Large intestine (tissue), 3 donors: ENCODE measurements around the gene ZNF407. TPM values are rescaled to one million over a fixed set of nuclear protein-coding genes. Genes with fewer than 3 reads are reported as not detected.

ENCODE experiments used
- DNase-seq, 2 donors: peaks; one replicate each; pipeline versions ENCODE4 v3.0.0 to v3.0.0-alpha.2; 2013
- H3K27ac ChIP-seq: one replicate; pipeline ENCODE4 v1.5.1; 2013; ENCODE audit warnings: low read length
- H3K27me3 ChIP-seq: 2 replicates; pipeline ENCODE4 v1.6.1; 2013; ENCODE audit warnings: low read length; ENCODE audit not compliant: control insufficient read depth, insufficient read depth
- H3K36me3 ChIP-seq: 2 replicates; pipeline ENCODE4 v1.6.1; 2013; ENCODE audit warnings: low read length; ENCODE audit not compliant: control insufficient read depth, insufficient read depth
- H3K4me1 ChIP-seq: one replicate; pipeline ENCODE4 v1.6.1; 2013; ENCODE audit warnings: low read length; ENCODE audit not compliant: control insufficient read depth, insufficient read depth
- H3K4me3 ChIP-seq: one replicate; pipeline ENCODE4 v1.5.1; 2013; ENCODE audit warnings: low read length
- H3K9me3 ChIP-seq: one replicate; pipeline ENCODE4 v1.6.1; 2013; ENCODE audit warnings: mild to moderate bottlenecking, low read depth, low read length, moderate library complexity; ENCODE audit not compliant: control insufficient read depth
- WGBS: methylation state at CpG from one replicate; pipeline ENCODE4 v1.1.5; 2013; ENCODE audit warnings: low lambda C conversion rate; ENCODE audit not compliant: insufficient coverage; 5-methylcytosine and 5-hydroxymethylcytosine counted together
- polyA plus RNA-seq: library from polyadenylated mRNA; unstranded; fragments of 120-200 nt; gene quantifications from one replicate; pipeline ENCODE4 v1.2.1, GENCODE V29; 2013

The ZNF407 gene
- polyA plus RNA-seq, 1 donor: 6.6 TPM

DNA sequence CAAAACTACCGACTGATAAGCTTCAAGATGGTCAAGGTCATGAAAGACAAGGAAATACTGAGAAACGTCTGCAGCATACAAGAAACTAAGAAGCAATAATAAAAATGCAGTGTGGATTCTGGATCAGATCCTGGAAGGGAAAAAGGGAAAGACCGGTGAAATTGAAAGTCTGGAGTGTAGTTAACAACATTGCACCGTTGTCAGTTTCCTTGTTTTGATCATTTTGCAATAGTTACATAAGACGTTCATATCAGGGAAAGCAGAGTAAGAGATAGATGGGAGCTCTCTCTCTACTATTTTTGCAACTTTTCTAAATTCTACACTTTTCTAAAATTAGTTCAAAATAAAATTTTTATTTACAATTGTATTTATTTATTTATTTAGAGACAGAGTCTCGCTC, 15.0 kb upstream of the ZNF407 start:
- no peak for DNase-seq
- Histone ChIP-seq H3K27ac (no peak overlapping the region), H3K4me3 (no peak overlapping the region), H3K4me1 (no peaks in the 10 kb centered on the region), H3K27me3 (no peaks in the 10 kb centered on the region), H3K36me3 (no peaks in the 10 kb centered on the region), H3K9me3 (no peaks in the 10 kb centered on the region)
- 61% methylated on average over 4 of the region's 6 CpGs for WGBS

DNA sequence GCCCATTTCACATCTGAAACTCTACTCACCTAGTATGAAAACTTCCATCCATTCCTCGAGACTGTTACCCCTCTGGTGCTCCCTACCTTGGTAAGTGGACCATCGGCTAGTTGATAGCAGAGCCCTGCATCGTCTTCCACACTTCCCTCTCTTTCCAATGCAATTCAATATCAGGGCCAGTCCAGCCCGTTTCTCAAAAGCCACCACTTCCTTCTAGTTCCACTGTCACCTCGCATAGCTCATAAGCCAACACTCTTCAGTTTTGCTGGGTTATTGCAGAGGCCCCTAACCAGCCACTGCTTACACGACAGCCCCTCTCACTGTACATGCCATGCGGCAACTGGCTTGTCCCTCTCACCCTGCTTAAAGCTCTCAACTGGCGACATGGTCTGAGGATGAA, 10.2 kb upstream of the ZNF407 start:
- no peak for DNase-seq
- no peaks in the 10 kb centered on the region for H3K9me3 ChIP-seq
- 90% methylated on average over 4 of the region's 8 CpGs for WGBS

DNA sequence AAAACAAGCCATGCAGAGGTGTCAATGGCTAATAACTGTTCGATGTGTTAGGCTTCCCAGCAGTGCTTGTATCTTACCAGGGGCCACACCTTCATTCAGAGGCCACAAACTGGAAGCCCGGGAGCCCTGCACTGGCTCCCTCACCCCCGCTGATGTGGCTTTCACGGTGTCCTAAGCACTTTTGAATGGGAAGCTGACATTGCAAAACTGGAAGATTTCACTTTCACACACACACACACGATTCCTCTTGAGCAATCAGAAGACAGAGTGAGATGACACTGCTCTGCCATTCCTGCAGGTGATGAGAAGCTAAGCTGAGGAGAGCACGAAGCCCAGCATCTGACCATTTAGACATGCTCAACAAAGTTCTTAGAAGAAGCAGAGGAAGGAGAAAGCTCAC, 8.6 kb upstream of the ZNF407 start:
- Histone ChIP-seq H3K36me3 (peaks cover 2% of the 10 kb centered on the region), H3K27me3 (no peaks in the 10 kb centered on the region), H3K27ac (no peak overlapping the region), H3K4me3 (no peak overlapping the region), H3K4me1 (no peaks in the 10 kb centered on the region), H3K9me3 (no peaks in the 10 kb centered on the region)
- no CpG with 5 or more reads among the region's 6 CpGs for WGBS
- DNase-seq: peak; percentile 33 to 49

More for the DNA sequence above, 10.2 kb upstream of the ZNF407 start:
- H3K36me3 ChIP-seq: no peaks in the 10 kb centered on the region
- no peak overlapping the region for H3K27ac ChIP-seq
- no peaks in the 10 kb centered on the region for H3K4me1 ChIP-seq
- H3K4me3 ChIP-seq: no peak overlapping the region
- H3K27me3 ChIP-seq: no peaks in the 10 kb centered on the region

GRCh38 chr18:74589811-74590210, 7.9 kb upstream of the ZNF407 start:
- no peak overlapping the region for H3K4me3 ChIP-seq
- peaks cover 5% of the 10 kb centered on the region for H3K36me3 ChIP-seq
- H3K4me1 ChIP-seq: no peaks in the 10 kb centered on the region
- H3K27me3 ChIP-seq: no peaks in the 10 kb centered on the region
- no peak for DNase-seq
- no peaks in the 10 kb centered on the region for H3K9me3 ChIP-seq
- WGBS: 83% methylated on average over 1 of the region's 3 CpGs
- H3K27ac ChIP-seq: no peak overlapping the region

- H3K27me3 ChIP-seq: no peaks in the 10 kb centered on the region
- no peak overlapping the region for H3K27ac ChIP-seq
- no peaks in the 10 kb centered on the region for H3K4me1 ChIP-seq
- no CpG with 5 or more reads among the region's 1 CpG for WGBS
- no peak for DNase-seq
- H3K36me3 ChIP-seq: peaks cover 5% of the 10 kb centered on the region
- H3K4me3 ChIP-seq: no peak overlapping the region
- H3K9me3 ChIP-seq: no peaks in the 10 kb centered on the region
These were observed 7.0 kb upstream of the ZNF407 start for GRCh38 chr18:74590671-74591070.

DNA sequence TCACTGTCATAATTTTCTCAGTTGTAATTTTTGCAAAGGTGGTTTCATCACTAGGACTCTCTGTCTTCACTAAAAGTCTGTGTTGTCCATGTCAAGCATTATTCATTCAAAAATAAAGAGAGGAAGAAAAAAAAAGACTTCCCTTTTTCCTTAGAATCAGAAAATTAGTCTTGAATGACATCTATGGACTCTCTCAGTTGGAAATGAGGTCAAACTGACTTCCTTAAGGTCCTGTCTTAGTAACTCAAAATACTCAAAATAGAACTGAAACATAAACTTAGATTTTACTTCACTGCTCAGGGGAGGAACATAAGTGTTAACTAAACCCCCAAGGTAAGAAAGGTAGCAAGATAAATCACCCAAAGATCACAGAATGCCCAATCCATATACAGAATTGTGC, 2.2 kb upstream of the ZNF407 start:
- H3K27ac ChIP-seq: no peak overlapping the region
- peaks cover 5% of the 10 kb centered on the region for H3K36me3 ChIP-seq
- H3K4me1 ChIP-seq: peaks cover 14% of the 10 kb centered on the region

DNA sequence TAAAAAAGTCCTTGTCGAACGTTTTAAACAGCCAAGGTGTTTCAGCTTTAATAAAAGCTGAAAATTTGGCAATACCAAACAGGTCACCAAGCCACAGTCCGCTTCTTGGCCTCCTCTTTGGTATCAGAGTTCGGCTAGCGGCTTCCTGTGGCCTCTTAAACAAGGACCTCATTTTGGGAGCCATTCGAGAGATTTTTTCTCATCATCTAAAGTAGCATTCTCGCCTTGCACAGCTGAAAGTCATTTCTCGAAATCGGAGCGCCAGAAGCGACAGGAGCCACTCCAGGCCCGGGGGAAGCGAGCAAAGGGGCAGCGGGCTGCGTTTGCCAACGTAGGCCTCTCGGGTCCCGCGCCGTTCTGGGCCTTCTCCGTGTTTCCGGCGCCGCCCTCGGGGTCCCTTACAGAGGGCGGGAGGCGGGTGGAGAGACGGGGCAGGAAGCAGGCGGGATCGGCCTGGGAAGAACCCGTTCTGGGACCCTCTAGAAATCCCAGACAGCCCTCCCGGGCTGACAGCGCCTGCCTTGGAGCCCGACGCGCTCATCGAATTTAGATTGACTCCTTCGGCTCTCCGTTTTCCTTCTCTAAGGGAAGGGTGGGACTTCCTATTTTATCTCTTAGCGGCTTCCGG, 522 bp upstream of the ZNF407 start:
- Histone ChIP-seq H3K9me3 (no peaks in the 10 kb centered on the region), H3K36me3 (peaks cover 5% of the 10 kb centered on the region), H3K27ac (peak overlapping the region; percentile 85), H3K27me3 (no peaks in the 10 kb centered on the region), H3K4me3 (peak overlapping the region; percentile 68), H3K4me1 (peaks cover 14% of the 10 kb centered on the region)
- DNase-seq: peak; percentile 51 to 94
- WGBS: no CpG with 5 or more reads among the region's 41 CpGs

More for the DNA sequence above, 2.2 kb upstream of the ZNF407 start:
- no peaks in the 10 kb centered on the region for H3K9me3 ChIP-seq
- no peak for DNase-seq
- H3K27me3 ChIP-seq: no peaks in the 10 kb centered on the region
- H3K4me3 ChIP-seq: no peak overlapping the region

DNA sequence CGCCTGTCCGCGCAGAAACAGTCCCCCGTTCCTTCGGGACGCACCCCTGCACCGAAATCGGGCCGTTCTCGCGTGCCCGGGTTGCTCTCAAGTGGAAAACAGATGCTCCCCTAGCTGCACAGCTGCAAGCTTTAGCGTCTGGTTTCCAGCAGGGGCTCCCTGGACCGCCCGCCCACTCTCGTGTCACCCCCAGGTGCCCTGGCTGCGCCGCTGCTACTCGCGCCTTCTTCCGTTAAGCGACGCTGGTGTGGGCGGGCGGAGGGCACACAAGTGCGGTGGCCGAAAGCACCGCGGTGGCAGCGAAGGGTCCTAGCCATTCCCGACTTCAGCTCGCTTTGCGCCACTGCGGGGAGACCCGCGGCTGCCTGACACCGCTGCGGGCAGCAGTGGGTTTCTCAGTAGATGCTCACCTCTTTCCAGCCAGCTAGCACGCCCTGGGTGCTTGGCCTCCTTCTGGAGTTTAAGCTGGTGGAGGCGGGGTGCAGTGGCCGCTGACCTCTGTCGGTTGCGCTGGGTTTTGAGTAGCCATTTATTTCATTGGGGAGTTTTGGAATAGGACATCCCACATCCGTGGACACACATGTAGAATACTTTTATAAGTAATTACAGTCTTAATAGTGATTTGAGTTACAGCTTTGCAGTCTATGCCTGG, 806 bp downstream of the ZNF407 start:
- peak overlapping the region; percentile 85 for H3K27ac ChIP-seq
- no peaks in the 10 kb centered on the region for H3K9me3 ChIP-seq
- peaks cover 14% of the 10 kb centered on the region for H3K4me1 ChIP-seq
- peaks cover 5% of the 10 kb centered on the region for H3K36me3 ChIP-seq
- WGBS: no CpG with 5 or more reads among the region's 44 CpGs
- peak overlapping the region; percentile 68 for H3K4me3 ChIP-seq
- H3K27me3 ChIP-seq: no peaks in the 10 kb centered on the region
- peak in 1 of 2 donors; percentile 47 for DNase-seq

DNA sequence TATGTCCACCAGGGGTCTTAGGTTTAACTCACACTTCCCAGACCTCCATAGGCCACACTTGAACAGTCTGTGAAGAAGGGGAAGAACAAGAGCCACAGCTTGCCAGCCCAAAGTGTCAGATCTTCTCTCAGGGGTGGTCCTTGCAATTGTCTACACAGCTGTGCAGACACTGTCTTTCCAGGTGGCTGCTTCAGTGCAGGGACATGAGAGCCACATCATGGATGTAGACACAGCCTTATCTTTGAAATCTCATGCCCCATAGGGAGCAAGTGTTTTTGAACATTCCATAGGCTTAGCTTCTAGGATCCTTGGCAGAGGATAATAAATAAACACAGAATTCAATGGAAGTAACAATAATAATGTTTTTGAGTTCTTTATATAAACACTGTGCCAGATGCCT, 6.7 kb downstream of the ZNF407 start:
- no peak overlapping the region for H3K4me3 ChIP-seq
- no peak for DNase-seq
- H3K9me3 ChIP-seq: no peaks in the 10 kb centered on the region
- peak overlapping the region; percentile 12 for H3K27ac ChIP-seq
- no peaks in the 10 kb centered on the region for H3K27me3 ChIP-seq
- no peaks in the 10 kb centered on the region for H3K4me1 ChIP-seq
- H3K36me3 ChIP-seq: no peaks in the 10 kb centered on the region

- DNase-seq: no peak
- WGBS: no CpG with 5 or more reads among the region's 4 CpGs
- no peaks in the 10 kb centered on the region for H3K27me3 ChIP-seq
- no peaks in the 10 kb centered on the region for H3K36me3 ChIP-seq
- H3K9me3 ChIP-seq: no peaks in the 10 kb centered on the region
- H3K4me3 ChIP-seq: no peak overlapping the region
- peak overlapping the region; percentile 12 for H3K27ac ChIP-seq
- no peaks in the 10 kb centered on the region for H3K4me1 ChIP-seq
These were observed 7.1 kb downstream of the ZNF407 start for GRCh38 chr18:74604774-74605173.

- no peaks in the 10 kb centered on the region for H3K36me3 ChIP-seq
- no peaks in the 10 kb centered on the region for H3K4me1 ChIP-seq
- WGBS: 100% methylated on average over 1 of the region's 2 CpGs
- H3K9me3 ChIP-seq: no peaks in the 10 kb centered on the region
- peak in 1 of 2 donors; percentile 27 for DNase-seq
- no peak overlapping the region for H3K4me3 ChIP-seq
- H3K27me3 ChIP-seq: no peaks in the 10 kb centered on the region
- no peak overlapping the region for H3K27ac ChIP-seq
These were observed 11.0 kb downstream of the ZNF407 start for GRCh38 chr18:74608681-74609080.
